Measurements from ENCODE around the gene FABP2.

- TF ChIP-seq CTCF (IDR thresholded peaks at IDR 0.05; ENCODE audit: low read depth, low read length) (no peak), POLR2A (IDR thresholded peaks at IDR 0.05; ENCODE audit: extremely low read depth, insufficient read length) (no peak)
Measured at GRCh38 chr4:119290598-119290997, 31.3 kb downstream of the FABP2 start.

Data from NB4 (cell line).